NCI-H2081 treated with DMSO at 0.1 percent for 48 hours (cell line): ENCODE data around the gene LRP1B.

ENCODE experiments used
- DNase-seq: peaks from one replicate; lab custom pipeline; 2025; lab: John Stamatoyannopoulos, UW

The LRP1B gene

DNA sequence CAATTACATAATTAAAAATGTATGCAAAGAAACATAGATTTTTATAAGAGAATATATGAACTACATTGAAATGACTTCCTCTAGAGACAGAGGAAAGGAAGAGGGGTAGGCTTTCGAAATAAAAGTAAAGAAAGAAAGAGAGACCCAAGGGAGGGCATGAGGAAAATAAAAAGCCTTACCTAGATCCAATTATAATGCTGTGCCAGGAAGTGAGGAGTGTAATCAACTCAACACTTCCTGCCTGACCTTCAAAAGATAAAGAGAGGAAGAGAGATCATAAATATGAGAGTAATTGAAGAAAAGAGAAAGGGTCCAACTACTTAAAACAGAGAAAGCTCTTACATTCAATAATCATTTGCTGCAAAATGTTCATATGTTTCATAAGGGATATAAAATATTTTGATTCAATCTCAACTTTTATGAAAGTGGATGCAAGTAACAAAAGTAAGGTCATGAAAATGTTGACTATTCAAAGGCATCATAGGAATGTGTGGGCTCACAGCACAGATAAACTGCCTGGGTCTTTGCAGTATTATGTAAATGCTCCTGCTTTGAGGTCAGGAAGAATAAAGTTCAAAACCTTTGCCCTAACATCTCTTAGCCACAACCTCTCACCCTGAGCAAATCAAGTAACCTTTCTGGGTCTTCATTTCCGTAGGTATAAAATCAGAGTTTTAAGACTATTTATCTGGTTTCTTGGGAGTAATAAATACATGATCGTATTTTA lies 1237.7 kb downstream of the LRP1B start:
- DNase-seq: no peak

DNA sequence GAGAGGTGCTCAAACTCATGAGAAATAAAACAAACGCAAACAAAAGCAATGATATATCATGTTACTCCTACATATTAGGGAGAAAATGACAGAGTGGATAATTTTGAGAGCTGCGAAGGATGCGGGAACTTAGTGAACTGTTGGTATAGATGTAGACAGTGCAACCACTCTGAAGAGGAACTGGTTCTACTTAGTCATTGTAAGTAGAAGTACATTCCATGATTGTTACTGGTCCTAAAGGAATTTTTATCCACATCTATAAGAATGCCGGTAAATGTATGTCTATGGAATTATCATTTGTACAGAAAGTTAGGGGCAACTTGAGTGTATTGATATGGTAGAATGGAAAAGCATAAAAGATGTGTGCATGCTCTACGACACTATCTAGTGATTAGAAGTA lies 1238.4 kb downstream of the LRP1B start:
- no peak for DNase-seq

DNA sequence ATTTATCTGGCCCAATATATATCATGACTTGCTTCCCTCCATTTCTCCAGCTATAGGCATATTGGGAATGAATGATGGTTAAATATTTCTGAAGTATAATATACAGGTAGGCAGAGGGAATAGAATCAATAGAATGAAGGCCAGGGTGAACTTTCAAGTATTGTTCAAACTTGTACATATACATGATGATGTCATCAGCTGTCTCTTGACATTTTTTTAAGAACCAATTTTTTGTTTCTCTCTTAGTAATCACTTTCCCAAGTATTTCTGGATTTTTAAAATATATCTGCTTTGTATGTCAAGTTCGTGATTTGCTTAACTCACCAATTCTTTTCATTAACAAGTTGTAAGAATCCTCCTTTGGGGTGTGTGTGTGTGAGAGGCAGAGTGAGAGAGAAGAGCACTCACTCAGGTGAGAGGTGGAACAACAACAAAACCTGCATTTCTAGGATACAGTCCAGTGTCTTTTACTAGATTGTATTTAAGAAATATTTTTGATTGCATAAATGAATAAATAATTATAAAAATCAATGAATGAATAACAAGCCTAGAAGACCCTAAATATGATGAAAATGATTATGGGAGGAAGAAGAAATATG lies 1239.1 kb downstream of the LRP1B start:
- DNase-seq: no peak

DNA sequence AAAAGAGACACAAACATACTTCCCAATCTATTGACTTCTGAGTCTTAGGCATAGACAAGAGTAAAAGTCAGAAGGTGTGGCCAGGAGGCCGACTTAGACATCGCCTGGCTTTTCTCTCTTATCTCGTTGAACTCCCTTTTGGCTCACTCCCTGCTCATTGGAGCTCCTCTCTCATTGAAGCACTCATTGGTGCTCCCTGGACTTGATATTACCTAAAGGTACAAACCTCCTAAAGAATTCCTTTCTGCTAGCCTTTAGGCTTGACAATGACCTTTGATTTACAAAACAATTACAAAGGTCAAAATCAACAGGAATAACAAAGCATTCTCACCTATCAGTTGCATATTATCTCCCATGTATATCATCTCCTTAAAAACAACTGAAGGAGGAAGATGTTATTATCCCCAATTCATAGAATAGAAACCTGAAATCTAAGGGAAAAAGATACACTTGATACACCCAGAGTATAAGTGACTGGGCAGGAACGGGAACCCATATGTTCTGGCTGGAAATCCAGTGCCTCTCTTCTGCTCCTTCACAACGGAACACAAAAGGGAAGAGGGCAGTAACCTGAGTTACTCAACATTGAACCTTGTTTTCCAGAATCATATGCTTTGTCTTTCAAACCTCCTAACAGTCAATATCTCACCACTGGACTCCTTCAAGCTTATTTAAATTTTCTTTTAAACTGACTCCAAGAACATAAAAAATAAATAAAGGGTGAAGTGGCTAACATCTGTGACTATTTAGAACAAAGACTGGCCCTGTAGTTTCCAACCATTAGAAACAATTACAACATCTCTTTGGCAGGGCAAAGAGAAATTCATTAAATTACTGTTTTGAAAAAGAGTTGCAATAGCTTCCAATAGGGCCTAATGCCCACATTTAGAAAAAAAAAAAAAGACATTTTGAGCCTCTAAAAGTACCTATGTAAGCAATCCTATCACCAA lies 1247.9 kb downstream of the LRP1B start:
- no peak for DNase-seq

DNA sequence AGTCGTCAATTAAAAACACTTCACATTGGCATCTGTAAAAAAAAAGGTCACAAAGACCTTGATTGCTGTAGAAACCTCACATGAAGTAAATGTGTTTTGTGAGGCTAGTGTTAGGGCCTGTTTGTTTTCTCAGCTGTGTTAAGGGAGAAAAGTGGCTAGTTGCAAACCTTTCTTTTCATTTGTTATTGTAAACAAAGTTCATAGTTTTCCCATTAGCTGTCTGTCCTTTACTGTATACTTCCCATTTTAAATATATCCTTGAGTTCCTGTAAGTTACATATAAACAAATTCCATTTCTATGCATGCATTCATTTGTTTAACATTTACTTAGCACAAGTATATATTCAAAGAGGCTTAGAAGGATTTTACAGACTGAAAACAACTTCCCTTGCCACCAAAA lies 1250.2 kb downstream of the LRP1B start:
- no peak for DNase-seq

DNA sequence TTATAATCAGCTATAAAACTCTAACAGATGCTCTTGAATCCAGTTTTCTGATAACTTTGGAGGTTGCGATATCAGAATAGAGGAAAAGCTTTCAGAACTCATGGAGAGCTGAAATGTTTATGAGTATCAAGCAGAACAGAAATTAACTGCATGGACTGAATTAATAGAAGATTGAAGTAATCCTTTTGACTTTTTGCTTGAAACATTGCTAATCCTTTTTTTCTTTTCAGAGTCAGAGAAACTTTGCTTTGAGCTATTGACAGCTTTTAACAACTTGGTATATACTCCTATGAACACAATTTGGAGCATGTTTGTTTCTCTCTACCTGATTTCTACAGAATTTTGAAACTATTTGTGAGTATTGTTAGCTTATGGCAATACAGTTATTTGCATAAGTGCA lies 1254.8 kb downstream of the LRP1B start:
- no peak for DNase-seq

DNA sequence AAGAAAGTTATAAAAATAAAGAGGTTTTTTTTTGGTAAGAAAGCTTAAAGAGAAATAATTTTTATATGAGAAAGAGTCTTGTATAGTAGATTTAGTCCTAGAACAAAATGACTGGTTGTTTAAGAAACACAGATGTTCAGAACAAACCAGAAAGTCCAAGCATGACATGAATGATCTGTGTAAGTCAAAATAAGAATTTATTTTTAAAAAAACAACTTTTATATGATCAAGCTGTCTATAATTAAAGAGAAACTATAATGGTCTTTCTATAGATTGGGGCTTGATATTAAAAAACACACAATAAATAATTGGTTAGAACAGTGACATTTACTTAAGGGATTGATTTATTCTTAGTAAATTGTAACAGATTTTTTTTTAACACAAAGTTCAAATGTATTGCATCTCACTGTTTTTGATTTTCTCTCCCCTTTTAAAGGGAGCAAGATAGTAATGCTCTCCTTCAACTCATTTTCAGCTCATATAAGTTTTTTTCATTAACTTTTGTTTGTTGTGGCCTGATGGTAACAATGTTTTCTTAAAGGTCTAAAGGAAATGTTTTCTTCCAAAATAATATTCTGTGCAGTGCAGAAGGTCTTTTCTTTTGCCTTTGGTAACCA lies 1256.8 kb downstream of the LRP1B start:
- DNase-seq: no peak

DNA sequence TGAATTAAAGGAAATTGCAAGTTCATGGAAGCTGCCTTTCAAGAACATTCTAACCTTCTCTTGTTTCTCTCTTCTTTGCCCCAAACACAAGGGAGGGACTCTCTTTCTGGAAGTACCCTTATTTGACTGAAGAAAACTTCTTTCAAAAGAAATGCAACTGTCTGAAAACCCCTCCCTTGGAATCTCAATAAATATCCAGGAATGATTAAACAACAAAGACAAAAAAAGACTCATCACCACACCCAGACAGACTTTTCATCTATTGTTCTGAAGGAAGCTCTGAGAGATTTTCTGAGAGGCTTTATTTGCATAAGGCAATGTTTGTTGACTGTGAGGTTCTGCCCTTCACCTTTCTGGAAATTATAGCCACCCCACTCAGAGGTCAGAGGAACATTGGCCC lies 1260.9 kb downstream of the LRP1B start:
- DNase-seq: no peak

DNA sequence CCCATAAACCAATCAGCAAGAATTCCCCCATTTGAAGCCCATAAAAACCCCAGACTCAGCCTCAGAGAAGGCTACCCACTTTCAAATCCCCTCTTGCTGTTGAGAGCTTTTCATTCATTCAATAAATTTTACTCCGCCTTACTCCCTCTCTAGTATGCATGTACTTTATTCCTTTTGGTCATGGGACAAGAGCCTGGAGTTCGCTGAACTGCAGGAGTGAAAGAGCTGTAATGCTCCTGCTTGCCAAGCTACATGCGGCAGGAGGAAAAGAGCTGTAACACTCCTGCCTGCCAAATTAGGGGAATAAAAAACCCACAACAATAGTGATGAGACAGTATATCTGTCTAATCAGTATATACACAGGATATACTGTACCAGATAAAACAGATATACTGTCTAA lies 1261.7 kb downstream of the LRP1B start:
- no peak for DNase-seq

DNA sequence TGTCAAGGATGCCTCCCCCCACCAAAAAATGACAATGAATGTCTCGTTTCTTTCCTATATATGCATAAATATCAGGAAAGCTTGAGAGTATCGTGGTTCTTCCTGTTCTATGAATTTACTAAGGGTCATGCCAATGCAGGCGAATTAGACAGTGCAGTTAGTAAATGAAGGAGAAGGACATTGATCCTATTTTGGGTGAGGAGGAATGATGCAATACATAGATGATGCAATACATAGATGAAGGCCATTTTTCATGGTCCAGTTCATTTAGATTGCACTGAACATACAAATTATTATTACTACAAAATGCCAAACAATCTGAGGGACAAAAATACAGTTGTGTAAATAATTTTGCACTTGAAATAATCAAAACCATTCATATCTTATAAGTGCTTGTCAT lies 1265.0 kb downstream of the LRP1B start:
- DNase-seq: no peak

DNA sequence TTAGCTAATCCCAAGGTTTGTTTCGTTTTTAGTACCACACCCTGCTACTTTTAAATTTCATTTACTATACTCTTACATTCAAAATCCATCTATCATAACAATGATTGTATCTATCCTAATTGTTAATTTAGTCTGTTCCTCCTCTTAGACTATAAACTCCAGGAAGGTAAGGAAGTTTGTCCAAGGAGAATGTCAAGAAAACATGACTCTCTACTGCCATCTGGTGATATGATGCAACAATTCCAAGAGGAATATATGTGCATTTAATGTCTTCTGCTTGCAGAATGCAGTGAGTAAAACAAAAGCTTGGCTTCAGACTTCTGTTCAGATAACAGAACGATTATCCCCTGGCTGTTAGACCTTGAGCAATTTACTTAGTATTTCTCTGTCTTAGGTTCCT lies 1267.1 kb downstream of the LRP1B start:
- DNase-seq: peak; percentile 39

DNA sequence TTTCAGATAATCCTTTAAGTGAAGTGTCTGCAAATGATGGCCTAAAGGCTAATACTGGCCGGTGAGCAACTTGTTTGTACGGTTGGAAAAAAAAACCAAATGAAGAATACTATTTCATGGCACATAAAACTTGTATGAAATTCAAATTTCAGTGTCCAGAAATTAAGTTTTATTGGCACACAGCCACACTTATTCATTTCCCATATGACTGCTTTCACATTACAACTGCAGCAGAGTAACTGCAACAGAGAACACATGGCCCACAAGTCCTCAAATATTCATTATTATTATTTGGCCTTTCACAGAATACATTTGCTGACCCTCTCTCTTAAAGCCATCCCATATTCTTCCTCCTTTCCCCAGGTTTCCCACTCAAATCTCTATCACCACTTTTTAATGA lies 1268.6 kb downstream of the LRP1B start:
- DNase-seq: no peak

DNA sequence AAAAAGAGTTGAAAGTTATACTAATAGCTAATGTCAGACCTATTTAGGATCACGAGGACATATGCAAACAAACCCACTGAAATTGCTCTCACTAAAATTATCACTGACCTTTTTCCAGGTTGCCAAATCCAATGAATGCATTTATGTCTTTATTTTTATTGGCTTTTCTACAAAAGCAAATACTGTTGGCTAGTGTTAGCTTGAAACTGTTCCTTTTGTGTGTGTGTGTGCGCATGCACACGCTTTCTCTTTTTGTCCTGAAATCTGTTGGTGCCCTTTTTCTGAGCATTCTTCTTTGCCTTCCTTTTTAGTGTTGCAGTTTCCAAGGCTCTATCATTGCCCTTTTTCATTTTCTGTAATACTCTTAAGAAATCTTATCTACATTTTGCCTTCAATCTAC lies 1269.2 kb downstream of the LRP1B start:
- DNase-seq: peak; percentile 1

DNA sequence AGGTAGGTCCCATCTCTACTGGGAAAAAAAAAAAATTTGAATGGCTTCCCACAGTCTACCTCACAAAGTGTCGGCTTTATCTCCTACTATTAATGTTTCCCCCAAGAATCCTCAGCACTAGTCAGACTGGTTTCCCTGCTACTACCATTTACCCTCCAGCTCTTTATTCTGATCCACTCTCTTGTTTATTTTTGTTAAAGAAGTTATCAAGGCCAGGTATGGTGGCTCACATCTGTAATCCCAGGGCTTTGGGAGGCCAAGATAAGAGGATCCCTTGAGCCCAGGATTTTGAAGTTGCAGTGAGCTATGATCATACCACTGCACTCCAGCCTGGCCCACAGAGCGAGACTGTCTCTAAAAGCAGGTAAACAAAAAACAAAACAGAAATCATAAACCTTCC lies 1275.3 kb downstream of the LRP1B start:
- DNase-seq: no peak

DNA sequence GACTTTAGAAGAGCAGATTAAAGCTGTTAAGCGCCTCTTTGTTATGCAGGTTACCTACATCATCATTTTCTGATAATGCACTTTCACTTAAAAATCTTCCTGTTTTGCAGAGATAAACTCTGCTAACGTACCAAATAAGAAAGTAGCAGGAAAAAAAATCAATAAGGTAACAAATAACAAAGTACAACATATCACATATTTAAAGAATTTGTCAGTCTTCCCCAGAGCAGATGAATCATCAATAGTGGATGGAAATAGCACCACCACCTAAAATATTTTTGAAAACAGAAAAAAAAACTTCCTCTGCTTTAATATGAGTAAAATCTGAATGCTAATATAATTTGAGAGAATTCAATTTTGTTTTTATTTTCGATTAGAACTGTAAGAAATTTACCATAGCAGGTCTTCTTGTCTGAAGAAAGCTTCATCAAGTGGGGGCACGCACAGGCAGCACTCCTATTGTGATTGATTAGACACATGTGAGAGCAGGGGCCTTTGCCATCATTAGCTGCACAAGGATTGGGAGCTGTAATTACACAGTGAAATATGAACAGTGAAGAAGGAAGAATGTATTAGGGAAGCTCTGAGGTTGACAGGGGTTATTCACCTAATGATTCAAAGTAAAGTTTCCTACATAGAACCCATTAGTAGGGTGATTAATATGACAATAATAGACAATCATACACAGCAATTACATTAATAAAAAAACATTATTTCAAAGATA lies 1279.4 kb downstream of the LRP1B start:
- DNase-seq: no peak

DNA sequence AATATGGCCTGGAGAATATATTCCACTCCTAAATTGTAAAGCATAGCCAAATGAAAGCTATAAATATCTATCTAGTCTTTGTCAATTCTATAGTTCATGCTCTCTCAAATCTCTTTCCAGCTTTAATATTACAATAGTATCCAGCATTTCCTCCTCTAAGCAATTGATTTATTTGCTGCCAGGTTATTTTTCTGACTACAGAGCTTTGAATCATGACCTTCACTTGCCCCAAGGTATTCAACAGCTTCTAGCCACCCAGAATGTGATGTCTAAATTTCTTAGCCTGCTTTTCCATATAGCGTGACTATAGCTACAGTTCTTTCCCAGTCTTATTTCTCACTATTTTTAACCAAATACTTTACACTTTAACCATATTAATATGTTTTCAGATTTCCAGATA lies 1287.6 kb downstream of the LRP1B start:
- no peak for DNase-seq

DNA sequence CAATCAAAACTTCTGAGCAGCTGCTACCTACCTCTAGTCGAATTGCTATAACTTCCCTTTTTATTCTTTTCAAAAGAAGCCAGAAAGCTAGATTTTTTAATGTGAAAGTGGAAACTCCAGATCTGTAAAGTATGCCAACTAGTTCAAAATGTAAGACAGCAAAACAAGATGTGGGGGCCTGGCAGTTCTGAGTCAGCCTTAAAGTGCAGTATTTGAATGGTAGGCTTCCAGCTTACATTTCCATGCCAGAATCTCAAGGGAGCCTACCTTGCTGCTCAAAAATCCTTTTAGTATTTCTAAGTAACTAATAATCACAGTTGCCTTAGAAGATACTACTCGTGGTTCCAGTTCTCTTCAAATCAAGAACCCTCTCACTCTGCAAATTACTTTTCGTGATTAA lies 1288.7 kb downstream of the LRP1B start:
- no peak for DNase-seq

DNA sequence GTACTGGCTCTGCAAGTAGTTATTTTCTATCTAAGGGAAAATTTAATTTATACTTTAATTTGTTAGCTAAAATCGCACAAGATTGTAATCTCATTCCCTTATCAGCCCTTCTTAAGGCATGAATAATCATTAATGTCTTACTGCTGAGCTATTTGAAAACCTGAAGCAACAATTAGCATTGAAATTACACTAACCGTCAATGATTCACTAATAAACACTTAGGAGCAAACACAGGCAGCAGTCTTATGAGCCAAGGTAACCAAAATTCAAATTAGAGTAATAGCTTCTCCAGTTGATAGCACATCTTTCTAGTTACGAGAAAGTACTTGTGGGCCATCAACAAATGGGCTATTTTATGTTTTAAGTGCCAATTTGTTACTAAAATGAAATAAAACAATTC lies 1289.7 kb downstream of the LRP1B start:
- DNase-seq: no peak

DNA sequence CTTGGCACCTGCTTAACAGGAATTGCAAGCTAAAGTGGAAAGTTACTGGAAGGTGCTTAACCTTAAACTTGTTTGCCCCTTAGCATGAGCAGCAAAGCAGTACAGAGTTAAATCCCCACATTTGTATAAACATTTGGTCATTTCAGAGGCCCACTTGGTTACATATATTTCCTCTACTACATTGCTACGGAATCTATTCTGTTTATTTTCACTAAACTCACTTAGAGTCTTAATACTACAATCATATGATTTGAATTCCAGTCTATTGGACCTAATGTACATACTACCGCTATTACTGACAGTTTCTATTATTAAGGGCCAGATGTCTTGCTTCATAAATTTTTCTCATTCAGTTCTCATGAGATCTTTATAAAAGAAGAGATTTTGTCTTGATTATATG lies 1294.0 kb downstream of the LRP1B start:
- DNase-seq: no peak

DNA sequence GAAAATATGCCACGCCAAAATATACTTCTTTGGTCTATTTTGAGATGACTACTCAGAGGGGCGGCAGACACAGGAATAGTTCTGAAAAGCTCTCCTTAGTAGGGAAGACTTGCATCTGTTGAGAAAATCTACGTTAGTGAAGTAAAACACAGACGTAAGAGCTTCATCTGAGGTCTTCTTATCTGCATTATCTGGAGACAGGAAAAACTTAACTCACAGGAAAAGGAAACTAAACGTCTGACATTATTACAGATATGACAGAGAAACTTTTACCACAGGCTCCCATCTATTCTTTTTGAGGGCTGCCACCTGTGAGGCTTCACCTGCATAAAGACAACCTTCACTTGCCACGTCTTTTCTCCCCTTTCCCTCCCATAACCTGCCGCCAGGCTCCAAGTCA lies 1295.7 kb downstream of the LRP1B start:
- no peak for DNase-seq

DNA sequence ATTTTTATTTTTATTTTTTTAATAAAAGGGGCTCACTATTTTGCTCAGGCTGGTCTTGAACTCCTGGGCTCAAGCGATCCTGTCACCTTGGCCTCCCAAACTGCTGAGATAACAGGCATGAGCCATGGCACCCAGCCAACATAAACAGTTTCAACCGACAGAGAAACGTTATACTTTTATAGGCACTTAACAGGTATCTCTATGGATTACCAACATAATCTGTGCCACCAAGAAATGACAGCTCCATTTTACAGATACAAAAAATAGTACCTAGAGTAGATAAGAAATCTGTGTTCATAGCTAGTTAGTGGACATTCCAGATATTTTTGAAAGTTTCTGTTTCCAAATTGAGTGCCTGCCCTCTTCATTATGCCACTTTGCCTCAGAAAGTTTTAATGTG lies 1316.7 kb downstream of the LRP1B start:
- no peak for DNase-seq

DNA sequence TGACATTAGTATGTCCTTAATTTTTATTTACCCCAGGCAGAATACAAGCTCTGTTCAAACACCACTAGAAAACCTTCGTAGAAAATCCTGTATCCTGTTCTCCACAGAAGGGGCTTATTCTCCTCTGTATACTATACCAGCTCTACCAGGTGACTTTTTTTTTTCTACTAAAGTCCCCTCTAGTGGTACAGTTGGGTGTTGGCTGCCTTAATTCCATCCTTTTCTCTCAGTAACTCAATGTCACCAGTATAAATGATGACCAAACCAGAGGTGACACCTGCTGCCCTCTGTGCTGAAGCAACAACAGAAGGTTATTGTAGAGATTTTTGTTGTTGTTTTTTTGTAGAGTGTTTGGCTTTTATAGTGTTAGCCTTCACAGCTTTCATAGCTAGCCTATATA lies 1322.0 kb downstream of the LRP1B start:
- DNase-seq: no peak
